Measurements from ENCODE around the gene PRDM1.

PRDM1 gene

GRCh38 chr6:106070636-106071035 is 15.5 kb upstream of the PRDM1 start:
- no peak for DNase-seq (ENCODE audit: low read depth)

GRCh38 chr6:106072501-106073090 is 13.5 kb upstream of the PRDM1 start:
- no peak for DNase-seq (ENCODE audit: low read depth)

GRCh38 chr6:106074146-106074545 is 12.0 kb upstream of the PRDM1 start:
- no peak for DNase-seq (ENCODE audit: low read depth)

GRCh38 chr6:106076139-106076538 is 10.0 kb upstream of the PRDM1 start:
- DNase-seq (ENCODE audit: low read depth) = no peak

GRCh38 chr6:106077170-106077569 is 9.0 kb upstream of the PRDM1 start:
- no peak for DNase-seq (ENCODE audit: low read depth)

- no peak for DNase-seq (ENCODE audit: low read depth)
These were observed 8.3 kb upstream of the PRDM1 start for GRCh38 chr6:106077881-106078280.

- no peak for DNase-seq (ENCODE audit: low read depth)
These were observed 6.0 kb upstream of the PRDM1 start for GRCh38 chr6:106079961-106080762.

GRCh38 chr6:106080763-106081095 is 5.4 kb upstream of the PRDM1 start:
- no peak for DNase-seq (ENCODE audit: low read depth)

GRCh38 chr6:106081715-106082114 is 4.4 kb upstream of the PRDM1 start:
- DNase-seq (ENCODE audit: low read depth) = no peak

GRCh38 chr6:106082735-106083398 is 3.3 kb upstream of the PRDM1 start:
- DNase-seq (ENCODE audit: low read depth) = peak; percentile 86

- DNase-seq (ENCODE audit: low read depth) = no peak
These were observed 2.5 kb upstream of the PRDM1 start for GRCh38 chr6:106083618-106084017.

GRCh38 chr6:106084106-106084988 is 1.8 kb upstream of the PRDM1 start:
- peak; percentile 84 for DNase-seq (ENCODE audit: low read depth)

- DNase-seq (ENCODE audit: low read depth) = peak; percentile 30
These were observed 996 bp upstream of the PRDM1 start for GRCh38 chr6:106084989-106085691.

- no peak for DNase-seq (ENCODE audit: low read depth)
These were observed 498 bp upstream of the PRDM1 start for GRCh38 chr6:106085692-106085983.

- DNase-seq (ENCODE audit: low read depth) = peak; percentile 10
These were observed 659 bp downstream of the PRDM1 start for GRCh38 chr6:106086814-106087175.

- peak; percentile 53 for DNase-seq (ENCODE audit: low read depth)
These were observed 1.6 kb downstream of the PRDM1 start for GRCh38 chr6:106087548-106088325.

- DNase-seq (ENCODE audit: low read depth) = peak; percentile 13
These were observed 3.9 kb downstream of the PRDM1 start for GRCh38 chr6:106090001-106090400.

- no peak for DNase-seq (ENCODE audit: low read depth)
These were observed 6.1 kb downstream of the PRDM1 start for GRCh38 chr6:106092279-106092678.

- no peak for DNase-seq (ENCODE audit: low read depth)
These were observed 8.3 kb downstream of the PRDM1 start for GRCh38 chr6:106094261-106094963.

- no peak for DNase-seq (ENCODE audit: low read depth)
These were observed 8.8 kb downstream of the PRDM1 start for GRCh38 chr6:106094964-106095335.
